K562 (cell line): ENCODE data around the gene MRTFB.
A peak's percentile ranks its signal among the peaks of the same experiment; 100 is the strongest.

Source experiments
- CEBPB ChIP-seq: fragments of 450-650 bp; IDR thresholded peaks from 2 replicates; pipeline ENCODE4 v1.6.1; 2016; ENCODE audit warnings: missing genetic modification characterization, missing compliant biosample characterization
- CTCF ChIP-seq, 3 experiments: IDR thresholded peaks in 2 of 3; conservative IDR thresholded peaks in 1 of 3; 2 replicates each; pipeline ENCODE4 v1.5.1; 2011 to 2012; ENCODE audit warnings: low read length in 3 of 3, mild to moderate bottlenecking in 3 of 3, control low read depth in 2 of 3, improper control_type of control experiment in 1 of 3, inconsistent platforms in 1 of 3, low read depth in 1 of 3, mixed read lengths in 1 of 3, moderate library complexity in 1 of 3; ENCODE audit not compliant: insufficient read depth in 2 of 3
- FOXM1 ChIP-seq, 2 experiments: fragments of 450-650 bp in 1 of 2; sonication (generic) in 1 of 2; formaldehyde crosslinking in 1 of 2; IDR thresholded peaks; 2 replicates each; pipeline versions ENCODE4 v1.6.1 to v1.9.0; 2017 to 2022; ENCODE audit warnings: low read depth in 2 of 2, mild to moderate bottlenecking in 2 of 2, missing genetic modification reagents in 1 of 2, moderate library complexity in 1 of 2
- KLF6 ChIP-seq: fragments of 250-450 bp; sonication (Bioruptor Pico); IDR thresholded peaks from 2 replicates; pipeline ENCODE4 v1.4.0; 2020; ENCODE audit warnings: mild to moderate bottlenecking, moderate library complexity, borderline replicate concordance
- PHF20 ChIP-seq: fragments of 450-650 bp; IDR thresholded peaks from 2 replicates; pipeline ENCODE4 v1.6.1; 2018; ENCODE audit not compliant: partially characterized antibody
- POLR2AphosphoS5 ChIP-seq: IDR thresholded peaks from 2 replicates; pipeline ENCODE4 v1.6.1; 2011; ENCODE audit warnings: mild to moderate bottlenecking, low read depth, low read length, moderate library complexity; ENCODE audit not compliant: control insufficient read depth, insufficient read depth
- TARDBP ChIP-seq: fragments of 450-650 bp; IDR thresholded peaks from 2 replicates; pipeline ENCODE4 v1.6.1; 2016
- TEAD2 ChIP-seq: fragments of 450-650 bp; IDR thresholded peaks from 2 replicates; pipeline ENCODE4 v1.6.1; 2016; ENCODE audit warnings: missing genetic modification characterization, control low read depth, missing compliant biosample characterization
- ZSCAN29 ChIP-seq: fragments of 450-650 bp; IDR thresholded peaks from 2 replicates; pipeline ENCODE4 v1.6.1; 2017
- TF ChIP-seq, protein P1 (sequence below): fragments of 450-650 bp; IDR thresholded peaks from 2 replicates; pipeline ENCODE4 v1.6.1; 2016; ENCODE audit warnings: missing biosample characterization, missing genetic modification characterization

GRCh38 chr16:14284930-14285512 lies 213.9 kb downstream of the MRTFB start:
- TF ChIP-seq ZSCAN29, result no peak
- no peak for TF ChIP-seq KLF6 (CRISPR knock-in tag)
- no peak for TF ChIP-seq FOXM1 (IDR thresholded peaks at IDR 0.05; ENCODE audit: low read depth)
- TF ChIP-seq FOXM1 (CRISPR knock-in tag; IDR thresholded peaks at IDR 0.05; ENCODE audit: low read depth), result no peak
- no peak for TF ChIP-seq POLR2AphosphoS5
- TF ChIP-seq CTCF (IDR thresholded peaks at IDR 0.05 in 2 of 3, conservative IDR thresholded peaks at IDR 0.05 in 1 of 3; ENCODE audit: insufficient read depth in 2 of 3, low read depth in 1 of 3, low read length in 3 of 3), result peak; percentile 44 to 58 (median 57)
- TF ChIP-seq TARDBP, result no peak
- TF ChIP-seq, protein P1, sequence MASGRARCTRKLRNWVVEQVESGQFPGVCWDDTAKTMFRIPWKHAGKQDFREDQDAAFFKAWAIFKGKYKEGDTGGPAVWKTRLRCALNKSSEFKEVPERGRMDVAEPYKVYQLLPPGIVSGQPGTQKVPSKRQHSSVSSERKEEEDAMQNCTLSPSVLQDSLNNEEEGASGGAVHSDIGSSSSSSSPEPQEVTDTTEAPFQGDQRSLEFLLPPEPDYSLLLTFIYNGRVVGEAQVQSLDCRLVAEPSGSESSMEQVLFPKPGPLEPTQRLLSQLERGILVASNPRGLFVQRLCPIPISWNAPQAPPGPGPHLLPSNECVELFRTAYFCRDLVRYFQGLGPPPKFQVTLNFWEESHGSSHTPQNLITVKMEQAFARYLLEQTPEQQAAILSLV (tag), result no peak
- TF ChIP-seq CEBPB (tag), result no peak
- TF ChIP-seq TEAD2 (tag), result no peak
- no peak for TF ChIP-seq PHF20
